Panc1 (cell line): ENCODE measurements around the gene SEC16A.

Experiments
- POLR2AphosphoS5 ChIP-seq: IDR thresholded peaks from 2 replicates; pipeline ENCODE4 v1.6.1; 2012; ENCODE audit warnings: mild to moderate bottlenecking, low read depth, low read length, moderate library complexity
- SIN3A ChIP-seq: IDR thresholded peaks from 2 replicates; pipeline ENCODE4 v1.6.1; 2012; ENCODE audit warnings: low read depth, mild to moderate bottlenecking, low read length, moderate library complexity, borderline replicate concordance; ENCODE audit not compliant: insufficient read depth
- TCF7L2 ChIP-seq: IDR thresholded peaks from 2 replicates; pipeline ENCODE4 v1.6.1; 2011; ENCODE audit warnings: mild to moderate bottlenecking, low read depth, low read length, inconsistent platforms
- TF ChIP-seq, protein P1 (sequence below): fragments of 450-650 bp; IDR thresholded peaks from 2 replicates; pipeline ENCODE4 v1.5.1; 2017; ENCODE audit warnings: mild to moderate bottlenecking

GRCh38 chr9:136403538-136403914 is 79.3 kb downstream of the SEC16A start:
- TF ChIP-seq, protein P1, sequence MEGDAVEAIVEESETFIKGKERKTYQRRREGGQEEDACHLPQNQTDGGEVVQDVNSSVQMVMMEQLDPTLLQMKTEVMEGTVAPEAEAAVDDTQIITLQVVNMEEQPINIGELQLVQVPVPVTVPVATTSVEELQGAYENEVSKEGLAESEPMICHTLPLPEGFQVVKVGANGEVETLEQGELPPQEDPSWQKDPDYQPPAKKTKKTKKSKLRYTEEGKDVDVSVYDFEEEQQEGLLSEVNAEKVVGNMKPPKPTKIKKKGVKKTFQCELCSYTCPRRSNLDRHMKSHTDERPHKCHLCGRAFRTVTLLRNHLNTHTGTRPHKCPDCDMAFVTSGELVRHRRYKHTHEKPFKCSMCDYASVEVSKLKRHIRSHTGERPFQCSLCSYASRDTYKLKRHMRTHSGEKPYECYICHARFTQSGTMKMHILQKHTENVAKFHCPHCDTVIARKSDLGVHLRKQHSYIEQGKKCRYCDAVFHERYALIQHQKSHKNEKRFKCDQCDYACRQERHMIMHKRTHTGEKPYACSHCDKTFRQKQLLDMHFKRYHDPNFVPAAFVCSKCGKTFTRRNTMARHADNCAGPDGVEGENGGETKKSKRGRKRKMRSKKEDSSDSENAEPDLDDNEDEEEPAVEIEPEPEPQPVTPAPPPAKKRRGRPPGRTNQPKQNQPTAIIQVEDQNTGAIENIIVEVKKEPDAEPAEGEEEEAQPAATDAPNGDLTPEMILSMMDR: no peak
- TF ChIP-seq TCF7L2: no peak
- TF ChIP-seq SIN3A: no peak
- TF ChIP-seq POLR2AphosphoS5: no peak
